ENCODE data around the gene REC8.

The REC8 gene

DNA sequence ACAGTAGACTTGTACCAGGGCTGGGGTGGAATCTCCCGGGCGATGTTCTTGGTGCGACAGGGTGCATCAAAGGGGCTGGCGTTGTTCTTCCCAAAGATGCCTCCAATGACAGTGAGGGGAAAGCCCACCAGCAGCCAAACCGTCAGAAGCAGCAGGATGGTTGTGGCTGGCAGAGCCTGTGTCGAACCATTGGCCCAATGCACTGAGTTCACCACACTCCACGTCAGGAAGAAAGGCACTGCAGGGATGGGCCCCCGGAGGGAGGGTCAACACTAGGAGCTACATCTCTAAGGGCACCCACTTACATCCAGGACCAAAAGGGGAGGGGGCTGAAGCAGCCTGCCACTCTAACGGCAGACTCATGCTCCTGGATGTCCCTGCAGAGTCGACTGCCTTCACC lies 18.5 kb downstream of the REC8 start:
- no peak overlapping the region for H3K4me3 ChIP-seq (ENCODE audit: low read depth, low read length)
- TF ChIP-seq, protein P1, sequence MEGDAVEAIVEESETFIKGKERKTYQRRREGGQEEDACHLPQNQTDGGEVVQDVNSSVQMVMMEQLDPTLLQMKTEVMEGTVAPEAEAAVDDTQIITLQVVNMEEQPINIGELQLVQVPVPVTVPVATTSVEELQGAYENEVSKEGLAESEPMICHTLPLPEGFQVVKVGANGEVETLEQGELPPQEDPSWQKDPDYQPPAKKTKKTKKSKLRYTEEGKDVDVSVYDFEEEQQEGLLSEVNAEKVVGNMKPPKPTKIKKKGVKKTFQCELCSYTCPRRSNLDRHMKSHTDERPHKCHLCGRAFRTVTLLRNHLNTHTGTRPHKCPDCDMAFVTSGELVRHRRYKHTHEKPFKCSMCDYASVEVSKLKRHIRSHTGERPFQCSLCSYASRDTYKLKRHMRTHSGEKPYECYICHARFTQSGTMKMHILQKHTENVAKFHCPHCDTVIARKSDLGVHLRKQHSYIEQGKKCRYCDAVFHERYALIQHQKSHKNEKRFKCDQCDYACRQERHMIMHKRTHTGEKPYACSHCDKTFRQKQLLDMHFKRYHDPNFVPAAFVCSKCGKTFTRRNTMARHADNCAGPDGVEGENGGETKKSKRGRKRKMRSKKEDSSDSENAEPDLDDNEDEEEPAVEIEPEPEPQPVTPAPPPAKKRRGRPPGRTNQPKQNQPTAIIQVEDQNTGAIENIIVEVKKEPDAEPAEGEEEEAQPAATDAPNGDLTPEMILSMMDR (IDR thresholded peaks at IDR 0.05; ENCODE audit: low read depth, low read length, missing control alignments): no peak
- DNase-seq (ENCODE audit: low read depth): no peak

DNA sequence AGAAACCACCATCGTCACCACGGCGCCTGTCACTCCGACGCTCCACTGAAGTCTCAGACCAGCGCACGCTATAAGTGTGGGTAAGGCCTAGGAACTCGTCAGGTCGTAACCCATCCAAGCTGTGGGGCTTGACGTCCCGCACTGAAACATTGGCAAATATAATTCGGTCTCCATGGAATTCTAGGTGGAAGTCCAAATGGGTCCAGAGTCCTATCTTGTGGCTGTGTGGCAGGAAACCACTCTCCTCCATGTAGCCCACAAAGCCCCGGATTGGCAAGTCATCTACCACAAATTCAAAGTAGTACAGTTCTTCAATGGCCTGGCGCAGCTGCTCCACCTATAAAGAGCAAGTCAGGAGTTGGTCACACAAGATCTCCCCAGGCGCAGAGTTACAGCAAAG lies 21.1 kb downstream of the REC8 start:
- DNase-seq (ENCODE audit: low read depth): no peak
- no peak overlapping the region for H3K4me3 ChIP-seq (ENCODE audit: low read depth, low read length)
- TF ChIP-seq, protein P1 (IDR thresholded peaks at IDR 0.05; ENCODE audit: low read depth, low read length, missing control alignments): no peak

DNA sequence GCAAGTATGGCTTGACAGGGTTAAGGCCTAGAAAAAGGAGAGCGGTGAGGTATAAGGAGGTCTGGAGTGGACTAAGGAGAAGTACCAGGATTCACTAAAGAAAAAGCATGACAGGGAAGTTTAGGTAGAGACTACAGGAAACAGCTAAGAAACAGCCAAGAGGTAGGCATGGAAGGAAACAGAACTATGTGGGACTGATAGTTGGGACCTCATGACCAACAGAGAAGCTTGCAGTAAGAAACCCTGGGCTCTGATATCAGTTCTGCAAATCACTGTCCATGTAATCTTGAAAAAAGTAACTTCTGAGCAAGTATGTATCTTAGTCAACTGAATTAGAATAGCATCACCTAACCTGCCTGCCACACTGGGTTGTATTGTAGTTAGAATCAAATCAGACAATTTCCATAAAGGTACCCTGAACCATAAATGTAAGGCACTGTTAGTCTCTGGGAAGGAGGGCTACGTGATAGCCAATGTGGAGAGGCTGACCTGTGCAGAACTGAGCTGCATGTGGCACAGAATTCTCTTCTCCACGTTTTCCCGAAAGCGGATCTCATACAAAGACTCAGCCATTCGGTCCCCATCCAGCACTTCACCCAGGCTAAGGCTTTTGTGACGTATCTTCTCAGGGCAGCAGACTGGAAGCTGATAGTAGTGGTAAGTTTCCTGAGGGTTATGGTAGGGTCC lies 22.4 kb downstream of the REC8 start:
- TF ChIP-seq, protein P1 (IDR thresholded peaks at IDR 0.05; ENCODE audit: low read depth, low read length, missing control alignments): no peak
- H3K4me3 ChIP-seq (ENCODE audit: low read depth, low read length): peak overlapping the region; percentile 94
- DNase-seq (ENCODE audit: low read depth): no peak

DNA sequence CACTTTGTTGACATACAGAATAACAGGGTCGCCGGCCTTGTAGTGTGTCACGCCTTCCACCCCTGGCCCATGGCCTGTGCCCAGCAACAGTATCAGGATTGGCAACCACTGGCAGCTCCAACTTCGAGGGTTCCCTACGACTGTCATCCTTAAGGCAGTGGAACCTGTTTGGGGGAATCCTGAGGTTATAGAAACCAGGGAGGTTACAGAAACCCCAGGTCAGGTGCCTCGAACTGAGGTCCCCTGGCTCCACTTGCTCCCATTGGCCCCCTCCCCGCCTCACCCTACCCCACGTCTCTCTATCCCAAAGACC lies 22.9 kb downstream of the REC8 start:
- TF ChIP-seq, protein P1 (IDR thresholded peaks at IDR 0.05; ENCODE audit: low read depth, low read length, missing control alignments): no peak
- peak overlapping the region; percentile 94 for H3K4me3 ChIP-seq (ENCODE audit: low read depth, low read length)
- no peak for DNase-seq (ENCODE audit: low read depth)

DNA sequence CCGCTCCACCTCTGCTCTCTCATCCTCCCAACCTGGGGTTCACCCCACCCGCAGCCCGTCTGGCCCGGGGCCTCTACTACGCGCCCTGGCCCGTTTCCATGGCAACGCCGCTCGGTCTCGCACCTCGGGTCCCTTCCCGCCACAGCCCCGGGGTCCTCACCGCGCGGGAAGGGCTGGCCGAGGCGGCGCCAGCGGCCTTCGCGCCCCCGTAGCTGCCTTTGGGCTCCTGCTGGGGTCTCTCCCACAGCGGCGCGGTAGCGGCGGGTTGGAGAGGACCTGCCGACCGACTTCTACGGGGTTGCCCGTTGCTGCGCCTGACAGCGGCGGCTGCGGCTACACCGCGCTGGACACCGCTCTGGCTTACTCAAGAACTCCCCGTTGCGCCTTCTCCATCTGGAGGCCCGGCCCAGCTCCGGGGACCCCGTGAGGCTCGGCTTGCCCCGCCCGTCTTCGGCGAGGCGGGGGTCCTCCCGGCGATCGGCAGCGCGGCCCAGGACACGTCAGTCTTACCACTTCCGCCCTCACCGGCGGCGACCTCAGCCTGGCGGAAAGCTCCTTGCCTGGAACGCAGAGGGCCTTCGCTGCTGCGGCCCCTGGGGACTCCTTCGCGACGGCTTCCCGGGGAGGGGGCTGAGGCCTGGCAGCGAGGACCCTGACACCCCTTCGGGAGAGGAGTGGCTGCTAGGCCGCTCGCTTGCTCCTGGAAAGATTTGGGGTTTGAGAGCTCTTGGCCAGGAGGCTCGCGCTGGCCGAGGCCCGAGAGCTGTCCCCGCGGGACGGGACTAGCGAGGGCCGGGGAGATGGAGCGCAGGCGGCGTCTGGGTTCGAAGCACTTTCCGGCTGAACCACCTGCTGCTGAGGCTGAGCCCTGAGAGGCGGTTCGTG lies 23.5 kb downstream of the REC8 start, which contains the start of gene TM9SF1:
TM9SF1 (minus strand) TSS at position 256 of the 885 bp plus-strand sequence. CDS start 422 bp downstream, outside the sequence.
- peak; percentile 72 for DNase-seq (ENCODE audit: low read depth)
- TF ChIP-seq, protein P1 (IDR thresholded peaks at IDR 0.05; ENCODE audit: low read depth, low read length, missing control alignments): no peak
- peak within 1 kb of the TSS; percentile 94 for H3K4me3 ChIP-seq (ENCODE audit: low read depth, low read length)

DNA sequence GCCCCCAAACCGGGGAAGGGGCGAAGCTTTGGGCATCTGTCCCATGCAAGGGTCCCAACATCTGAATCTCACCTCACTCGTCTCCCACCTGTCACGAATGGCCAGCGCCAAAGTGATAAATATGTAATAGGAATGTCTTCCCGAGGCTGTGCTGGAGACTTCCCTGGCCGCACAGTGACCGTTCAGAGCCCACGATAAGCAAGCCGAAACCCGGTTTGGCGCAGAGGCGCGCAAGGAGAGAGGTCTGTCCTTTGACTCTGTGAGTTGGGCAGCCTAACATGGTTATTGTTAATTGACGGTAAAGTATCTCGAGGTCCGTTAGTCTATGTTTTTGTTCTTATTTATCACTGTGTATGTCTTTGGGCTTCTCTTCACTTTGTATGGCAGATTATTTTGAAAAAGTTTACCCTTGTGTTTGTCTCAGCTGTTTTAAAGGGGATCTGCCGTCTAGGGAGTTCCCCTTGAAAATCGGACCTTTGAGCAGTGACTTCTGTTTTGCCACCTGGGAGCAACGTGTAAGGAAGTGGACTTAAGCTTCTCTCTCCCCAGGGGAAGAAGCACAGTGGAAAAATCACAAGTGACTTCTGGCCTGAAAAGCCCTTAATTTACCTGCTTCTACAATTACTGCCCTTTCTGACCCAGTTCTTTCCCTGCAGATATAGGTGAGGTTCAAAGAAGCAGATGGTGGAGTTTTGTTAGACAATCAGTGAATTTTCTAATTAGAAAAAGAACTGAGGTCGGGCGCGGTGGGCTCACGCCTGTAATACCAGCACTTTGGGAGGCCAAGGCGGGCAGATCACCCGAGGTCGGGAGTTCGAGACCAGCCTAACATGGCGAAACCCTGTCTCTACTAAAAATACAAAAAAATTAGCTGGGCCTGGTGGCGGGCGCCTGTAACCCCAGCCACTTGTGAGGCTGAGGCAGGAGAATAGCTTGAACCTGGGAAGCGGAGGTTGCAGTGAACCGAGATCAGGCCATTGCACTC lies 24.5 kb downstream of the REC8 start:
- H3K4me3 ChIP-seq (ENCODE audit: low read depth, low read length): peak overlapping the region; percentile 94
- DNase-seq (ENCODE audit: low read depth): no peak
- TF ChIP-seq, protein P1 (IDR thresholded peaks at IDR 0.05; ENCODE audit: low read depth, low read length, missing control alignments): no peak

Measured in GM12864 (cell line).